ENCODE measurements around the gene TEX14.
"Not testable (repeated sequence)": the region's sequence is repeated elsewhere in the genome, so short reads cannot be mapped to it uniquely, and the experiment has no call there.

TEX14 gene

GRCh38 chr17:58690033-58690432 is 1.8 kb downstream of the TEX14 start:
- not testable (repeated sequence) for H3K79me1 ChIP-seq (ENCODE audit: low read depth, low read length); H3K18ac ChIP-seq (ENCODE audit: low read length); DNase-seq (ENCODE audit: low spot score); H4K8ac ChIP-seq (ENCODE audit: low read depth, low read length); H4K91ac ChIP-seq (ENCODE audit: low read depth, low read length, poor library complexity); H3K4me1 ChIP-seq (ENCODE audit: control insufficient read depth in 2 of 2, insufficient read depth in 1 of 2, low read depth in 1 of 2, low read length in 2 of 2); H2BK15ac ChIP-seq (ENCODE audit: low read length); H3K27me3 ChIP-seq (ENCODE audit: control insufficient read depth in 3 of 3, insufficient read depth in 3 of 3, low read depth in 1 of 3, low read length in 3 of 3); H3K4me2 ChIP-seq (ENCODE audit: insufficient read depth, low read length, poor library complexity, severe bottlenecking); H3K36me3 ChIP-seq (replicated peaks in 1 of 2; ENCODE audit: control insufficient read depth in 2 of 2, insufficient read depth in 2 of 2, low read length in 2 of 2); H3K27ac ChIP-seq (replicated peaks; ENCODE audit: low read length); H3K4me3 ChIP-seq (ENCODE audit: low read length in 2 of 2); H2BK12ac ChIP-seq (ENCODE audit: low read length); H3K9ac ChIP-seq (ENCODE audit: low read depth, low read length, poor library complexity); H3K23ac ChIP-seq (ENCODE audit: low read depth, low read length, poor library complexity); H3K4ac ChIP-seq (ENCODE audit: low read length); H2BK5ac ChIP-seq (ENCODE audit: low read length); H3K9me3 ChIP-seq (replicated peaks in 1 of 2; ENCODE audit: control insufficient read depth in 2 of 2, insufficient read depth in 1 of 2, low read depth in 1 of 2, low read length in 2 of 2); H2BK120ac ChIP-seq (ENCODE audit: low read depth, low read length); H2AK5ac ChIP-seq (ENCODE audit: low read depth, low read length); H3K14ac ChIP-seq (ENCODE audit: low read length); H2AFZ ChIP-seq (ENCODE audit: low read length)
- WGBS, 2 donors (ENCODE audit: extremely low coverage in 2 of 2, insufficient read length in 2 of 2, insufficient replicate concordance in 1 of 2) = no CpG with 5 or more reads among the region's 7 CpGs

GRCh38 chr17:58688521-58688920 is 3.3 kb downstream of the TEX14 start:
- Histone ChIP-seq H2AFZ (ENCODE audit: low read length) (no peak overlapping the region), H3K9me3 (replicated peaks in 1 of 2; ENCODE audit: control insufficient read depth in 2 of 2, insufficient read depth in 1 of 2, low read depth in 1 of 2, low read length in 2 of 2) (no peaks in the 10 kb centered on the region), H4K91ac (ENCODE audit: low read depth, low read length, poor library complexity) (no peak overlapping the region), H4K8ac (ENCODE audit: low read depth, low read length) (no peak overlapping the region), H3K14ac (ENCODE audit: low read length) (no peak overlapping the region), H3K18ac (ENCODE audit: low read length) (no peak overlapping the region), H2BK12ac (ENCODE audit: low read length) (no peak overlapping the region), H2BK120ac (ENCODE audit: low read depth, low read length) (no peak overlapping the region), H2BK5ac (ENCODE audit: low read length) (no peak overlapping the region), H3K4me3 (ENCODE audit: low read length in 2 of 2) (no peak overlapping the region), H3K27me3 (ENCODE audit: control insufficient read depth in 3 of 3, insufficient read depth in 3 of 3, low read depth in 1 of 3, low read length in 3 of 3) (no peaks in the 10 kb centered on the region), H3K36me3 (replicated peaks in 1 of 2; ENCODE audit: control insufficient read depth in 2 of 2, insufficient read depth in 2 of 2, low read length in 2 of 2) (no peaks in the 10 kb centered on the region), H3K4me2 (ENCODE audit: insufficient read depth, low read length, poor library complexity, severe bottlenecking) (no peak overlapping the region), H3K4me1 (ENCODE audit: control insufficient read depth in 2 of 2, insufficient read depth in 1 of 2, low read depth in 1 of 2, low read length in 2 of 2) (peaks cover 0 to 6% of the 10 kb centered on the region in 2 donors), H3K79me1 (ENCODE audit: low read depth, low read length) (no peaks in the 10 kb centered on the region), H2BK15ac (ENCODE audit: low read length) (no peak overlapping the region), H2AK5ac (ENCODE audit: low read depth, low read length) (no peak overlapping the region), H3K9ac (ENCODE audit: low read depth, low read length, poor library complexity) (no peak overlapping the region), H3K27ac (replicated peaks; ENCODE audit: low read length) (no peak overlapping the region), H3K23ac (ENCODE audit: low read depth, low read length, poor library complexity) (no peak overlapping the region), H3K4ac (ENCODE audit: low read length) (no peak overlapping the region)
- no peak for DNase-seq (ENCODE audit: low spot score)
- no CpG with 5 or more reads among the region's 2 CpGs for WGBS, 2 donors (ENCODE audit: extremely low coverage in 2 of 2, insufficient read length in 2 of 2, insufficient replicate concordance in 1 of 2)

- Histone ChIP-seq H2AK5ac (ENCODE audit: low read depth, low read length) (no peak overlapping the region), H3K9ac (ENCODE audit: low read depth, low read length, poor library complexity) (no peak overlapping the region), H3K23ac (ENCODE audit: low read depth, low read length, poor library complexity) (no peak overlapping the region), H3K4me3 (ENCODE audit: low read length in 2 of 2) (no peak overlapping the region), H2BK120ac (ENCODE audit: low read depth, low read length) (no peak overlapping the region), H4K91ac (ENCODE audit: low read depth, low read length, poor library complexity) (no peak overlapping the region), H3K27me3 (ENCODE audit: control insufficient read depth in 3 of 3, insufficient read depth in 3 of 3, low read depth in 1 of 3, low read length in 3 of 3) (no peaks in the 10 kb centered on the region), H3K79me1 (ENCODE audit: low read depth, low read length) (no peaks in the 10 kb centered on the region), H2BK5ac (ENCODE audit: low read length) (no peak overlapping the region), H4K8ac (ENCODE audit: low read depth, low read length) (no peak overlapping the region), H3K18ac (ENCODE audit: low read length) (no peak overlapping the region), H2BK15ac (ENCODE audit: low read length) (no peak overlapping the region), H3K4ac (ENCODE audit: low read length) (no peak overlapping the region), H3K36me3 (replicated peaks in 1 of 2; ENCODE audit: control insufficient read depth in 2 of 2, insufficient read depth in 2 of 2, low read length in 2 of 2) (no peaks in the 10 kb centered on the region), H3K27ac (replicated peaks; ENCODE audit: low read length) (no peak overlapping the region), H2BK12ac (ENCODE audit: low read length) (no peak overlapping the region), H3K4me1 (ENCODE audit: control insufficient read depth in 2 of 2, insufficient read depth in 1 of 2, low read depth in 1 of 2, low read length in 2 of 2) (no peaks in the 10 kb centered on the region), H2AFZ (ENCODE audit: low read length) (no peak overlapping the region), H3K4me2 (ENCODE audit: insufficient read depth, low read length, poor library complexity, severe bottlenecking) (no peak overlapping the region), H3K9me3 (replicated peaks in 1 of 2; ENCODE audit: control insufficient read depth in 2 of 2, insufficient read depth in 1 of 2, low read depth in 1 of 2, low read length in 2 of 2) (no peaks in the 10 kb centered on the region), H3K14ac (ENCODE audit: low read length) (no peak overlapping the region)
- DNase-seq (ENCODE audit: low spot score) = no peak
- no CpG with 5 or more reads among the region's 4 CpGs for WGBS, 2 donors (ENCODE audit: extremely low coverage in 2 of 2, insufficient read length in 2 of 2, insufficient replicate concordance in 1 of 2)
Measured at GRCh38 chr17:58686980-58687379, 4.9 kb downstream of the TEX14 start.

GRCh38 chr17:58684462-58684861 is 7.4 kb downstream of the TEX14 start:
- not testable (repeated sequence) for H3K4me1 ChIP-seq (ENCODE audit: control insufficient read depth in 2 of 2, insufficient read depth in 1 of 2, low read depth in 1 of 2, low read length in 2 of 2); H2AFZ ChIP-seq (ENCODE audit: low read length); H2BK15ac ChIP-seq (ENCODE audit: low read length); H3K79me1 ChIP-seq (ENCODE audit: low read depth, low read length); H3K36me3 ChIP-seq (replicated peaks in 1 of 2; ENCODE audit: control insufficient read depth in 2 of 2, insufficient read depth in 2 of 2, low read length in 2 of 2); H3K9me3 ChIP-seq (replicated peaks in 1 of 2; ENCODE audit: control insufficient read depth in 2 of 2, insufficient read depth in 1 of 2, low read depth in 1 of 2, low read length in 2 of 2); H2BK12ac ChIP-seq (ENCODE audit: low read length); H3K27me3 ChIP-seq (ENCODE audit: control insufficient read depth in 3 of 3, insufficient read depth in 3 of 3, low read depth in 1 of 3, low read length in 3 of 3); H2AK5ac ChIP-seq (ENCODE audit: low read depth, low read length); H3K4me3 ChIP-seq (ENCODE audit: low read length in 2 of 2); H3K27ac ChIP-seq (replicated peaks; ENCODE audit: low read length); H3K14ac ChIP-seq (ENCODE audit: low read length); H3K18ac ChIP-seq (ENCODE audit: low read length); H4K8ac ChIP-seq (ENCODE audit: low read depth, low read length); H3K23ac ChIP-seq (ENCODE audit: low read depth, low read length, poor library complexity); H2BK120ac ChIP-seq (ENCODE audit: low read depth, low read length); H4K91ac ChIP-seq (ENCODE audit: low read depth, low read length, poor library complexity); H2BK5ac ChIP-seq (ENCODE audit: low read length); H3K4ac ChIP-seq (ENCODE audit: low read length); DNase-seq (ENCODE audit: low spot score); H3K9ac ChIP-seq (ENCODE audit: low read depth, low read length, poor library complexity); H3K4me2 ChIP-seq (ENCODE audit: insufficient read depth, low read length, poor library complexity, severe bottlenecking)
- whole genome bisulfite sequencing, 2 donors (ENCODE audit: extremely low coverage in 2 of 2, insufficient read length in 2 of 2, insufficient replicate concordance in 1 of 2) = no CpG with 5 or more reads among the region's 6 CpGs

Data from neuronal stem cell (in vitro differentiated cells).